CD4-positive, alpha-beta memory T cell (primary cell): ENCODE results near the gene ESF1. TPM values are rescaled to one million over a fixed set of nuclear protein-coding genes. Genes with fewer than 3 reads are reported as not detected.

Experiments used
- CTCF ChIA-PET: fragments of 350-600 bp; sonication (Branson Sonifier 250); formaldehyde crosslinking; loops from one replicate; lab custom pipeline; 2021; ENCODE audit warnings: inconsistent platforms; ENCODE audit not compliant: partially characterized antibody; lab: Charles Lee
- POLR2A ChIA-PET: fragments of 350-600 bp; sonication (Branson Sonifier 250); formaldehyde crosslinking; loops from one replicate; lab custom pipeline; 2021; ENCODE audit not compliant: partially characterized antibody; lab: Charles Lee
- DNase-seq, 5 donors: peaks; one replicate each; pipeline versions ENCODE4 v3.0.0 to v3.0.0-alpha.2; 2020 to 2022; ENCODE audit warnings: mixed read lengths in 1 of 5
- H3K27ac ChIP-seq: one replicate; pipeline ENCODE4 v1.7.0; 2013; ENCODE audit warnings: low read depth, low read length
- H3K27me3 ChIP-seq: 2 replicates; pipeline ENCODE4 v1.7.0; 2013; ENCODE audit warnings: mild to moderate bottlenecking, low read length, moderate library complexity; ENCODE audit not compliant: insufficient read depth
- H3K36me3 ChIP-seq: 2 replicates; pipeline ENCODE4 v1.7.0; 2013; ENCODE audit warnings: mild to moderate bottlenecking, low read length, moderate library complexity; ENCODE audit not compliant: insufficient read depth
- H3K4me1 ChIP-seq: 2 replicates; pipeline ENCODE4 v1.7.0; 2013; ENCODE audit warnings: mild to moderate bottlenecking, low read length, moderate library complexity; ENCODE audit not compliant: insufficient read depth
- H3K4me3 ChIP-seq, 2 donors: one replicate each; pipeline ENCODE4 v1.7.0; 2013; ENCODE audit warnings: low read length in 2 of 2, mild to moderate bottlenecking in 1 of 2
- H3K9me3 ChIP-seq, 2 donors: one replicate each; pipeline ENCODE4 v1.7.0; 2013; ENCODE audit warnings: low read length in 2 of 2, control low read depth in 1 of 2; ENCODE audit not compliant: control insufficient read depth in 1 of 2
- H3K27ac Mint-ChIP-seq, 7 donors: one replicate each; pipeline ENCODE4 v1.8.0; 2020 to 2021; ENCODE audit warnings: mixed read lengths in 7 of 7, mild to moderate bottlenecking in 6 of 7, inconsistent platforms in 3 of 7, moderate library complexity in 3 of 7
- H3K27me3 Mint-ChIP-seq, 2 donors: one replicate each; pipeline ENCODE4 v1.8.0; 2020 to 2021; ENCODE audit warnings: mixed read lengths in 2 of 2
- H3K36me3 Mint-ChIP-seq, 2 donors: one replicate each; pipeline ENCODE4 v1.8.0; 2020 to 2021; ENCODE audit warnings: mixed read lengths in 2 of 2, inconsistent platforms in 1 of 2, mild to moderate bottlenecking in 1 of 2
- H3K4me1 Mint-ChIP-seq, 4 donors: one replicate each; pipeline ENCODE4 v1.8.0; 2020 to 2021; ENCODE audit warnings: mixed read lengths in 4 of 4, mild to moderate bottlenecking in 1 of 4
- H3K4me3 Mint-ChIP-seq, 8 donors: one replicate each; pipeline ENCODE4 v1.8.0; 2020 to 2021; ENCODE audit warnings: mixed read lengths in 8 of 8, mild to moderate bottlenecking in 7 of 8, moderate library complexity in 6 of 8, inconsistent platforms in 3 of 8
- H3K9me3 Mint-ChIP-seq, 8 donors: one replicate each; pipeline ENCODE4 v1.8.0; 2020 to 2021; ENCODE audit warnings: mixed read lengths in 8 of 8, mild to moderate bottlenecking in 5 of 8, inconsistent platforms in 3 of 8, moderate library complexity in 1 of 8
- intact Hi-C: fragments of 100-400 bp; cut with micrococcal nuclease; formaldehyde crosslinking; loops from one replicate; pipeline ENCODE4 v1.15.1; 2023
- polyA plus RNA-seq, 2 donors: library from polyadenylated mRNA; unstranded; fragments of 300-500 nt; fragmentation: Illumina TruSeq; gene quantifications; one replicate each; pipeline ENCODE4 v1.2.3, GENCODE V29; 2021
- total RNA-seq, 2 experiments: library from RNA; stranded (reverse); gene quantifications; one replicate each; pipeline ENCODE4 v1.2.3, GENCODE V29; 2021

The ESF1 gene
- total and polyA plus RNA-seq, 4 experiments from 2014 or later: 8.9 to 13.8 (median 11.5) TPM

GRCh38 chr20:13670160-13670559, 114.6 kb downstream of the ESF1 start:
- H3K27ac Mint-ChIP-seq: no peak overlapping the region
- peaks cover 17 to 19% of the 10 kb centered on the region in 2 donors for H3K27me3 Mint-ChIP-seq
- CTCF ChIA-PET: no interaction called here
- peaks cover 0 to 4% of the 10 kb centered on the region in 2 donors for H3K36me3 Mint-ChIP-seq
- no peak overlapping the region for H3K4me3 Mint-ChIP-seq
- H3K27ac ChIP-seq: no peak overlapping the region
- no peak for DNase-seq
- POLR2A ChIA-PET: no interaction called here
- peaks cover 0 to 2% (median under 1%) of the 10 kb centered on the region in 8 donors for H3K9me3 Mint-ChIP-seq
- no peaks in the 10 kb centered on the region for H3K9me3 ChIP-seq
- no peak overlapping the region for H3K4me3 ChIP-seq
- peaks cover 5% of the 10 kb centered on the region for H3K27me3 ChIP-seq
- no peaks in the 10 kb centered on the region for H3K36me3 ChIP-seq
- H3K4me1 ChIP-seq: no peaks in the 10 kb centered on the region
- intact Hi-C loops: no loop called here
- no peaks in the 10 kb centered on the region for H3K4me1 Mint-ChIP-seq

- no peak overlapping the region for H3K4me3 ChIP-seq
- H3K4me1 ChIP-seq: no peaks in the 10 kb centered on the region
- Mint-ChIP-seq H3K4me1 (no peaks in the 10 kb centered on the region), H3K27me3 (peaks cover 11 to 13% of the 10 kb centered on the region in 2 donors), H3K4me3 (no peak overlapping the region), H3K27ac (no peak overlapping the region), H3K36me3 (no peaks in the 10 kb centered on the region), H3K9me3 (peaks cover 0 to 2% (median 0%) of the 10 kb centered on the region in 8 donors)
- ChIA-PET POLR2A (no interaction called here), CTCF (no interaction called here)
- intact Hi-C loops: no loop called here
- peaks cover 2% of the 10 kb centered on the region for H3K27me3 ChIP-seq
- H3K27ac ChIP-seq: no peak overlapping the region
- no peak for DNase-seq
- no peaks in the 10 kb centered on the region for H3K9me3 ChIP-seq
- H3K36me3 ChIP-seq: no peaks in the 10 kb centered on the region
These were observed 118.9 kb downstream of the ESF1 start for GRCh38 chr20:13665709-13666395.

Other genes with a start within 250 kb of the ESF1 start
- gene TASP1, start 146.0 kb downstream of the ESF1 start, total RNA-seq: 10 to 100 TPM; 15.1 to 15.2 TPM
- gene TASP1, start 146.0 kb downstream of the ESF1 start, polyA plus RNA-seq: 10 to 100 TPM; 16.9 to 18.2 TPM
- gene NDUFAF5, start 109 bp upstream of the ESF1 start, total RNA-seq: 10 to 100 TPM; 23.6 to 26.8 TPM
- gene NDUFAF5, start 109 bp upstream of the ESF1 start, polyA plus RNA-seq: 1 to 10 TPM; 4.0 to 9.5 TPM
- gene SEL1L2, start 205.7 kb upstream of the ESF1 start, total RNA-seq: not detected
- not detected for gene SEL1L2, start 205.7 kb upstream of the ESF1 start, polyA plus RNA-seq
- gene MACROD2, start 210.6 kb upstream of the ESF1 start, total RNA-seq: not detected
- gene MACROD2, start 210.6 kb upstream of the ESF1 start, polyA plus RNA-seq: not detected